HepG2 (cell line): ENCODE results near the gene OPA3. TPM values are rescaled to one million over a fixed set of nuclear protein-coding genes. Genes with fewer than 3 reads are reported as not detected.

Experiments used
- ATAC-seq: fragments of 200-7000 bp; cut with Tn5 transposase; 3 replicates; pipeline ENCODE4 v1.9.1; 2020; ENCODE audit warnings: mild to moderate bottlenecking, moderate library complexity
- BruUV-seq: library from RNA; stranded (reverse); fragments of 400-500 nt; replicated peaks from 2 replicates; lab custom pipeline; 2021; lab: Mats Ljungman, UMichigan
- CTCF ChIA-PET: fragments of 300-600 bp; formaldehyde crosslinking; extraction: SDS; loops from one replicate; lab custom pipeline; 2021; ENCODE audit warnings: low total read pairs, inconsistent platforms, low intra/inter-chr PET ratio; lab: Yijun Ruan, JAX
- POLR2A ChIA-PET: fragments of 350-600 bp; sonication (Branson Sonifier 250); formaldehyde crosslinking; loops from one replicate; lab custom pipeline; 2020; ENCODE audit warnings: antibody characterized with exemption, inconsistent platforms; lab: Yijun Ruan, JAX
- DNase-seq: peaks from one replicate; pipeline ENCODE4 v3.0.0-alpha.2; 2015; ENCODE audit warnings: low spot score
- FAIRE-seq: peaks from 3 replicates; lab custom pipeline; 2011; peaks lifted over from hg19 to GRCh38; lab: Jason Lieb, UNC
- H2AFZ ChIP-seq: one replicate; pipeline ENCODE4 v1.6.1; 2011; ENCODE audit warnings: low read length, inconsistent platforms
- H3K27ac ChIP-seq: fragments of 300-600 bp; 3 replicates; pipeline ENCODE4 v1.8.0; 2011; ENCODE audit warnings: mixed run types, mild to moderate bottlenecking, mixed read lengths, low read length, inconsistent platforms; ENCODE audit not compliant: insufficient read depth; ENCODE audit errors: extremely low read length
- H3K27me3 ChIP-seq, 2 experiments: fragments of 200-600 bp in 1 of 2; 2 replicates in 1 of 2; 3 replicates in 1 of 2; pipeline versions ENCODE4 v1.6.0 to v1.8.0; 2011; ENCODE audit warnings: low read length in 2 of 2, mild to moderate bottlenecking in 2 of 2, moderate library complexity in 2 of 2, inconsistent platforms in 1 of 2; ENCODE audit not compliant: insufficient read depth in 2 of 2, control insufficient read depth in 1 of 2
- H3K36me3 ChIP-seq, 2 experiments: fragments of 200-600 bp in 1 of 2; replicated peaks in 1 of 2; 2 replicates in 1 of 2; 3 replicates in 1 of 2; pipeline versions ENCODE4 v1.5.1 to v1.8.0; 2011; ENCODE audit warnings: low read length in 2 of 2, inconsistent platforms in 1 of 2; ENCODE audit not compliant: insufficient read depth in 2 of 2, control insufficient read depth in 1 of 2
- H3K4me1 ChIP-seq: 2 replicates; pipeline ENCODE4 v1.5.1; 2012; ENCODE audit warnings: low read length, inconsistent platforms; ENCODE audit not compliant: insufficient read depth
- H3K4me2 ChIP-seq: 2 replicates; pipeline ENCODE4 v1.6.0; 2011; ENCODE audit warnings: low read depth, low read length, inconsistent platforms
- H3K4me3 ChIP-seq, 3 experiments: fragments of 200-600 bp in 1 of 3; sonication (generic), shearing (Covaris generic) in 1 of 3; replicated peaks in 1 of 3; 2 replicates each; pipeline ENCODE4 v1.5.1; 2011 to 2016; ENCODE audit warnings: low read length in 3 of 3, inconsistent platforms in 2 of 3, low read depth in 2 of 3, mild to moderate bottlenecking in 2 of 3, control low read depth in 1 of 3, mixed read lengths in 1 of 3; ENCODE audit not compliant: insufficient read depth in 1 of 3
- H3K79me2 ChIP-seq: one replicate; pipeline ENCODE4 v1.6.1; 2011; ENCODE audit warnings: low read length, inconsistent platforms; ENCODE audit not compliant: insufficient read depth
- H3K9ac ChIP-seq: 2 replicates; pipeline ENCODE4 v1.6.0; 2011; ENCODE audit warnings: mild to moderate bottlenecking, low read depth, low read length, inconsistent platforms; ENCODE audit not compliant: insufficient read depth
- H3K9me3 ChIP-seq: 2 replicates; pipeline ENCODE4 v1.5.1; 2012; ENCODE audit warnings: mild to moderate bottlenecking, low read length
- H4K20me1 ChIP-seq: 2 replicates; pipeline ENCODE4 v1.6.0; 2011; ENCODE audit warnings: inconsistent platforms, mild to moderate bottlenecking, low read length, moderate library complexity; ENCODE audit not compliant: insufficient read depth
- ARHGAP35 ChIP-seq: sonication (generic); formaldehyde crosslinking; IDR thresholded peaks from 2 replicates; pipeline ENCODE4 v1.9.0; 2022; ENCODE audit warnings: mild to moderate bottlenecking, inconsistent platforms, moderate library complexity, missing genetic modification reagents, borderline replicate concordance
- CREM ChIP-seq, 2 experiments: sonication (generic) in 1 of 2; formaldehyde crosslinking in 1 of 2; IDR thresholded peaks; 2 replicates each; pipeline versions ENCODE4 v1.4.0 to v1.6.1; 2016 to 2020; ENCODE audit warnings: antibody characterized with exemption in 1 of 2, mild to moderate bottlenecking in 1 of 2, missing genetic modification reagents in 1 of 2
- FOSL2 ChIP-seq: sonication (generic); formaldehyde crosslinking; IDR thresholded peaks from 2 replicates; pipeline ENCODE4 v1.4.0; 2020; ENCODE audit warnings: missing genetic modification reagents
- ISX ChIP-seq: sonication (generic); formaldehyde crosslinking; conservative IDR thresholded peaks from 2 replicates; pipeline ENCODE4 v1.5.0; 2020; ENCODE audit warnings: missing genetic modification reagents
- MED13 ChIP-seq: sonication (generic); formaldehyde crosslinking; IDR thresholded peaks from 2 replicates; pipeline ENCODE4 v1.5.0; 2020; ENCODE audit warnings: missing genetic modification reagents
- MTF2 ChIP-seq: sonication (generic); formaldehyde crosslinking; IDR thresholded peaks from 2 replicates; pipeline ENCODE4 v1.5.0; 2020; ENCODE audit warnings: missing genetic modification reagents, borderline replicate concordance
- NCOR1 ChIP-seq: fragments of 200-600 bp; sonication (generic); IDR thresholded peaks from 2 replicates; pipeline ENCODE4 v1.7.0; 2017; ENCODE audit warnings: antibody characterized with exemption, low read length, borderline replicate concordance
- POGZ ChIP-seq: sonication (generic); formaldehyde crosslinking; IDR thresholded peaks from 2 replicates; pipeline ENCODE4 v1.4.0; 2020; ENCODE audit warnings: mild to moderate bottlenecking, missing genetic modification reagents
- RFXAP ChIP-seq: sonication (generic); formaldehyde crosslinking; IDR thresholded peaks from 2 replicates; pipeline ENCODE4 v1.4.0; 2020; ENCODE audit warnings: missing genetic modification reagents, borderline replicate concordance
- U2AF2 ChIP-seq: fragments of 200-400 bp; formaldehyde crosslinking; IDR thresholded peaks from 2 replicates; pipeline ENCODE4 v1.6.1; 2017; ENCODE audit warnings: low read depth, mild to moderate bottlenecking, low read length
- ZNF101 ChIP-seq: sonication (generic); formaldehyde crosslinking; IDR thresholded peaks from 2 replicates; pipeline ENCODE4 v1.4.0; 2020; ENCODE audit warnings: mild to moderate bottlenecking, low read depth, missing genetic modification reagents, borderline replicate concordance
- ZNF143 ChIP-seq: sonication (generic); formaldehyde crosslinking; IDR thresholded peaks from 2 replicates; pipeline ENCODE4 v1.4.0; 2020; ENCODE audit warnings: missing genetic modification reagents
- ZNF75D ChIP-seq: sonication (generic); formaldehyde crosslinking; IDR thresholded peaks from 2 replicates; pipeline ENCODE4 v1.8.1; 2023; ENCODE audit warnings: missing genetic modification reagents, mild to moderate bottlenecking, borderline replicate concordance
- ZNF782 ChIP-seq: sonication (generic); formaldehyde crosslinking; IDR thresholded peaks from 2 replicates; pipeline ENCODE4 v1.4.0; 2020; ENCODE audit warnings: missing genetic modification reagents, mild to moderate bottlenecking, borderline replicate concordance
- WGBS: methylation state at CpG from one replicate; pipeline ENCODE4 v1.1.6; 2017; ENCODE audit warnings: low lambda C conversion rate; 5-methylcytosine and 5-hydroxymethylcytosine counted together
- in situ Hi-C: cut with HindIII; loops from 2 replicates; pipeline ENCODE4 v1.10.0; 2017; ENCODE audit warnings: low pct_unique_long_range_greater_than_20kb; ENCODE audit not compliant: extremely low pct_ligation_motif_present
- intact Hi-C: fragments of 100-400 bp; cut with micrococcal nuclease; formaldehyde crosslinking; loops from one replicate; pipeline ENCODE4 v1.10.0; 2022; ENCODE audit not compliant: unreplicated experiment
- polyA plus RNA-seq, 8 experiments: library from polyadenylated mRNA; depleted of rRNA in 3 of 8; stranded (reverse) in 7 of 8; unstranded in 1 of 8; fragments of >200 nt; fragmentation: Illumina TruSeq in 4 of 8; extraction: Trizol in 4 of 8; gene quantifications; 2 replicates each; pipeline versions ENCODE4 v1.2.1 to v1.2.3, GENCODE V29; 2011 to 2016; ENCODE audit warnings: low read depth in 4 of 8, missing spikeins in 1 of 8, mixed read lengths in 1 of 8; ENCODE audit not compliant: insufficient read depth in 1 of 8
- total RNA-seq, 5 experiments: library from RNA; depleted of rRNA; stranded (reverse); fragments of >200 nt; fragmentation: Illumina TruSeq; extraction: Trizol; gene quantifications; 2 replicates each; pipeline ENCODE4 v1.2.3, GENCODE V29; 2016; ENCODE audit warnings: low read depth in 1 of 5
- TF ChIP-seq, protein P1 (sequence below): IDR thresholded peaks from 2 replicates; pipeline ENCODE4 v1.6.1; 2016; ENCODE audit warnings: missing compliant biosample characterization, missing genetic modification reagents, borderline replicate concordance
- TF ChIP-seq, protein P2 (sequence below), 2 experiments: sonication (generic) in 1 of 2; formaldehyde crosslinking in 1 of 2; IDR thresholded peaks; 2 replicates each; pipeline versions ENCODE4 v1.4.0 to v1.6.1; 2016 to 2020; ENCODE audit warnings: borderline replicate concordance in 1 of 2, low read depth in 1 of 2, mild to moderate bottlenecking in 1 of 2, missing genetic modification reagents in 1 of 2
- TF ChIP-seq, protein P3 (sequence below): IDR thresholded peaks from 2 replicates; pipeline ENCODE4 v1.6.1; 2016; ENCODE audit warnings: low read depth, control low read depth

OPA3 gene
- total and polyA plus RNA-seq, 2 of the 13 experiments (the other 11 are each of a cell fraction or from before 2014, with no cell fraction given), result 8.3 to 17.7 TPM

GRCh38 chr19:45632468-45633196 is 48.0 kb upstream of the OPA3 start:
- Histone ChIP-seq H3K9ac (no peak overlapping the region), H4K20me1 (no peaks in the 10 kb centered on the region), H3K9me3 (no peaks in the 10 kb centered on the region), H2AFZ (no peak overlapping the region), H3K4me3 (no peak overlapping the region), H3K4me2 (no peak overlapping the region), H3K4me1 (no peaks in the 10 kb centered on the region), H3K27ac (no peak overlapping the region), H3K27me3 (no peaks in the 10 kb centered on the region), H3K79me2 (no peaks in the 10 kb centered on the region), H3K36me3 (peaks cover 2 to 4% of the 10 kb centered on the region in 2 experiments; a peak in 2 of 5 replicates)
- CTCF ChIA-PET, result no interaction called here
- no TSS peak for BruUV-seq
- intact Hi-C loops (no loop called here), in situ Hi-C loops (no loop called here)
- 73% methylated on average over 27 of the region's 27 CpGs for WGBS
- ATAC-seq (no peak; the same call in 2 of the 3 replicates), FAIRE-seq (no peak), DNase-seq (no peak)
- POLR2A ChIA-PET, result interaction anchor here (1.2 kb wide), 1 partner anchor 9 kb away, joined by 3 read pairs; no protein-coding TSS in a partner anchor
- TF ChIP-seq, protein P1, sequence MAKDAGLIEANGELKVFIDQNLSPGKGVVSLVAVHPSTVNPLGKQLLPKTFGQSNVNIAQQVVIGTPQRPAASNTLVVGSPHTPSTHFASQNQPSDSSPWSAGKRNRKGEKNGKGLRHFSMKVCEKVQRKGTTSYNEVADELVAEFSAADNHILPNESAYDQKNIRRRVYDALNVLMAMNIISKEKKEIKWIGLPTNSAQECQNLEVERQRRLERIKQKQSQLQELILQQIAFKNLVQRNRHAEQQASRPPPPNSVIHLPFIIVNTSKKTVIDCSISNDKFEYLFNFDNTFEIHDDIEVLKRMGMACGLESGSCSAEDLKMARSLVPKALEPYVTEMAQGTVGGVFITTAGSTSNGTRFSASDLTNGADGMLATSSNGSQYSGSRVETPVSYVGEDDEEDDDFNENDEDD (CRISPR knock-in tag), result no peak
- TF ChIP-seq RFXAP (CRISPR knock-in tag) (no peak), MED13 (CRISPR knock-in tag) (no peak), ZNF101 (CRISPR knock-in tag) (no peak), ZNF75D (no peak), ARHGAP35 (no peak), U2AF2 (no peak), NCOR1 (no peak), CREM (IDR thresholded peaks at IDR 0.05) (peak; percentile 40; the same call in 1 of the 2 replicates), CREM (CRISPR knock-in tag; IDR thresholded peaks at IDR 0.05) (no peak), ISX (no peak), ZNF143 (CRISPR knock-in tag) (no peak), POGZ (no peak), FOSL2 (CRISPR knock-in tag) (peak; percentile 74), ZNF782 (no peak), MTF2 (CRISPR knock-in tag) (no peak)
- TF ChIP-seq, protein P2, sequence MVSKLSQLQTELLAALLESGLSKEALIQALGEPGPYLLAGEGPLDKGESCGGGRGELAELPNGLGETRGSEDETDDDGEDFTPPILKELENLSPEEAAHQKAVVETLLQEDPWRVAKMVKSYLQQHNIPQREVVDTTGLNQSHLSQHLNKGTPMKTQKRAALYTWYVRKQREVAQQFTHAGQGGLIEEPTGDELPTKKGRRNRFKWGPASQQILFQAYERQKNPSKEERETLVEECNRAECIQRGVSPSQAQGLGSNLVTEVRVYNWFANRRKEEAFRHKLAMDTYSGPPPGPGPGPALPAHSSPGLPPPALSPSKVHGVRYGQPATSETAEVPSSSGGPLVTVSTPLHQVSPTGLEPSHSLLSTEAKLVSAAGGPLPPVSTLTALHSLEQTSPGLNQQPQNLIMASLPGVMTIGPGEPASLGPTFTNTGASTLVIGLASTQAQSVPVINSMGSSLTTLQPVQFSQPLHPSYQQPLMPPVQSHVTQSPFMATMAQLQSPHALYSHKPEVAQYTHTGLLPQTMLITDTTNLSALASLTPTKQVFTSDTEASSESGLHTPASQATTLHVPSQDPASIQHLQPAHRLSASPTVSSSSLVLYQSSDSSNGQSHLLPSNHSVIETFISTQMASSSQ (IDR thresholded peaks at IDR 0.05; ENCODE audit: low read depth), result no peak
- TF ChIP-seq, protein P2 (CRISPR knock-in tag; IDR thresholded peaks at IDR 0.05; ENCODE audit: borderline replicate concordance), result no peak
- TF ChIP-seq, protein P3, sequence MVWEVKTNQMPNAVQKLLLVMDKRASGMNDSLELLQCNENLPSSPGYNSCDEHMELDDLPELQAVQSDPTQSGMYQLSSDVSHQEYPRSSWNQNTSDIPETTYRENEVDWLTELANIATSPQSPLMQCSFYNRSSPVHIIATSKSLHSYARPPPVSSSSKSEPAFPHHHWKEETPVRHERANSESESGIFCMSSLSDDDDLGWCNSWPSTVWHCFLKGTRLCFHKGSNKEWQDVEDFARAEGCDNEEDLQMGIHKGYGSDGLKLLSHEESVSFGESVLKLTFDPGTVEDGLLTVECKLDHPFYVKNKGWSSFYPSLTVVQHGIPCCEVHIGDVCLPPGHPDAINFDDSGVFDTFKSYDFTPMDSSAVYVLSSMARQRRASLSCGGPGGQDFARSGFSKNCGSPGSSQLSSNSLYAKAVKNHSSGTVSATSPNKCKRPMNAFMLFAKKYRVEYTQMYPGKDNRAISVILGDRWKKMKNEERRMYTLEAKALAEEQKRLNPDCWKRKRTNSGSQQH (CRISPR knock-in tag), result no peak
